H1 (cell line): ENCODE results near the gene HEBP1. TPM values are rescaled to one million over a fixed set of nuclear protein-coding genes. Genes with fewer than 3 reads are reported as not detected.

Experiments
- CTCF ChIA-PET: fragments of 300-600 bp; sonication (Branson Sonifier 250); formaldehyde crosslinking; loops from one replicate; lab custom pipeline; 2021; ENCODE audit not compliant: partially characterized antibody; lab: Charles Lee
- POLR2A ChIA-PET: fragments of 300-600 bp; sonication (Branson Sonifier 250); formaldehyde crosslinking; loops from one replicate; lab custom pipeline; 2021; ENCODE audit warnings: inconsistent platforms; ENCODE audit not compliant: partially characterized antibody; lab: Charles Lee
- DNase-seq, 2 experiments: peaks; one replicate each; pipeline versions ENCODE4 v3.0.0 to v3.0.0-alpha.2; 2010 to 2022; ENCODE audit warnings: low spot score in 2 of 2, low read depth in 1 of 2, mixed read lengths in 1 of 2
- FAIRE-seq: peaks from 2 replicates; lab custom pipeline; 2011; peaks lifted over from hg19 to GRCh38; lab: Jason Lieb, UNC
- H2AFZ ChIP-seq: 2 replicates; pipeline ENCODE4 v1.8.1; 2012; ENCODE audit warnings: low read length, inconsistent platforms
- H2AK5ac ChIP-seq: 2 replicates; pipeline ENCODE4 v1.6.1; 2013; ENCODE audit warnings: low read depth, low read length
- H2BK120ac ChIP-seq: replicated peaks from 2 replicates; pipeline ENCODE3; 2013; ENCODE audit warnings: low read depth, low read length, inconsistent platforms
- H2BK12ac ChIP-seq: 2 replicates; pipeline ENCODE4 v1.6.1; 2013; ENCODE audit warnings: low read depth, low read length
- H2BK15ac ChIP-seq: 2 replicates; pipeline ENCODE4 v1.6.1; 2013; ENCODE audit warnings: low read length
- H2BK20ac ChIP-seq: 2 replicates; pipeline ENCODE4 v1.6.1; 2013; ENCODE audit warnings: low read length
- H2BK5ac ChIP-seq: 2 replicates; pipeline ENCODE4 v1.6.1; 2013; ENCODE audit warnings: low read depth, low read length
- H3K14ac ChIP-seq: 2 replicates; pipeline ENCODE4 v1.6.1; 2013; ENCODE audit warnings: inconsistent platforms; ENCODE audit not compliant: insufficient read length
- H3K18ac ChIP-seq: 2 replicates; pipeline ENCODE4 v1.6.1; 2013; ENCODE audit warnings: low read length; ENCODE audit errors: extremely low read depth
- H3K23ac ChIP-seq: 2 replicates; pipeline ENCODE4 v1.6.1; 2013; ENCODE audit warnings: inconsistent platforms; ENCODE audit not compliant: insufficient read length
- H3K23me2 ChIP-seq: 2 replicates; pipeline ENCODE4 v1.6.1; 2013; ENCODE audit warnings: low read depth, low read length
- H3K27ac ChIP-seq: 2 replicates; pipeline ENCODE4 v1.6.1; 2011; ENCODE audit warnings: low read depth, low read length, inconsistent platforms
- H3K27me3 ChIP-seq, 4 experiments: replicated peaks in 1 of 4; 1 replicate in 1 of 4; 2 replicates in 3 of 4; pipeline versions ENCODE4 v1.6.1 to v1.8.1; 2011 to 2013; ENCODE audit warnings: low read length in 3 of 4, mild to moderate bottlenecking in 3 of 4, inconsistent platforms in 2 of 4, mixed read lengths in 2 of 4, moderate library complexity in 1 of 4; ENCODE audit not compliant: control insufficient read depth in 3 of 4, insufficient read depth in 3 of 4; ENCODE audit errors: extremely low read depth in 1 of 4
- H3K36me3 ChIP-seq, 4 experiments: 2 replicates each; pipeline versions ENCODE4 v1.6.1 to v1.8.1; 2011 to 2013; ENCODE audit warnings: mild to moderate bottlenecking in 4 of 4, low read length in 3 of 4, moderate library complexity in 2 of 4, control low read depth in 1 of 4, inconsistent platforms in 1 of 4; ENCODE audit not compliant: insufficient read depth in 4 of 4, control insufficient read depth in 2 of 4
- H3K4ac ChIP-seq: replicated peaks from 2 replicates; pipeline ENCODE3; 2013; ENCODE audit warnings: low read length, low read depth, mixed read lengths, inconsistent platforms; ENCODE audit not compliant: insufficient read length
- H3K4me1 ChIP-seq, 4 experiments: replicated peaks in 1 of 4; 1 replicate in 1 of 4; 2 replicates in 3 of 4; pipeline versions ENCODE4 v1.6.1 to v1.8.1; 2011 to 2013; ENCODE audit warnings: low read length in 3 of 4, inconsistent platforms in 2 of 4, mixed read lengths in 1 of 4; ENCODE audit not compliant: insufficient read depth in 4 of 4, control insufficient read depth in 3 of 4
- H3K4me2 ChIP-seq, 2 experiments: 2 replicates each; pipeline versions ENCODE4 v1.6.1 to v1.8.1; 2011 to 2013; ENCODE audit warnings: low read depth in 2 of 2, low read length in 2 of 2, control low read depth in 1 of 2, inconsistent platforms in 1 of 2, mild to moderate bottlenecking in 1 of 2; ENCODE audit not compliant: insufficient read depth in 1 of 2
- H3K4me3 ChIP-seq, 4 experiments: fragments of 200-600, 300-600 bp in 1 of 4; sonication (generic), shearing (Covaris generic), sonication (Bioruptor Twin) in 1 of 4; 2 replicates each; pipeline versions ENCODE4 v1.5.1 to v1.8.1; 2011 to 2016; ENCODE audit warnings: low read length in 4 of 4, low read depth in 3 of 4, control low read depth in 2 of 4, inconsistent platforms in 2 of 4, mild to moderate bottlenecking in 2 of 4, mixed read lengths in 1 of 4, moderate library complexity in 1 of 4; ENCODE audit not compliant: insufficient read depth in 2 of 4; ENCODE audit errors: extremely low read depth in 1 of 4
- H3K56ac ChIP-seq: replicated peaks from 2 replicates; pipeline ENCODE3; 2013; ENCODE audit warnings: low read depth, mild to moderate bottlenecking, mixed read lengths, low read length, inconsistent platforms; ENCODE audit not compliant: insufficient read length
- H3K79me1 ChIP-seq: 2 replicates; pipeline ENCODE4 v1.6.1; 2013; ENCODE audit warnings: low read depth, low read length, control low read depth
- H3K79me2 ChIP-seq, 2 experiments: 2 replicates each; pipeline versions ENCODE4 v1.6.1 to v1.8.1; 2012 to 2013; ENCODE audit warnings: low read length in 2 of 2, mild to moderate bottlenecking in 2 of 2, inconsistent platforms in 1 of 2; ENCODE audit not compliant: insufficient read depth in 2 of 2, control insufficient read depth in 1 of 2
- H3K9ac ChIP-seq, 4 experiments: replicated peaks in 1 of 4; 1 replicate in 1 of 4; 2 replicates in 3 of 4; pipeline versions ENCODE4 v1.6.1 to v1.8.1; 2011 to 2013; ENCODE audit warnings: low read depth in 3 of 4, low read length in 3 of 4, control low read depth in 2 of 4, mild to moderate bottlenecking in 2 of 4, moderate library complexity in 2 of 4, inconsistent platforms in 1 of 4; ENCODE audit errors: extremely low read depth in 1 of 4
- H3K9me3 ChIP-seq, 2 experiments: 2 replicates each; pipeline versions ENCODE4 v1.6.1 to v1.8.1; 2012 to 2013; ENCODE audit warnings: mild to moderate bottlenecking in 2 of 2, moderate library complexity in 2 of 2, control low read depth in 1 of 2, inconsistent platforms in 1 of 2, low read depth in 1 of 2, low read length in 1 of 2, mixed read lengths in 1 of 2; ENCODE audit not compliant: insufficient read depth in 2 of 2
- H4K20me1 ChIP-seq, 2 experiments: replicated peaks in 1 of 2; 2 replicates each; pipeline versions ENCODE3 to v1.8.1; 2011 to 2013; ENCODE audit warnings: inconsistent platforms in 2 of 2, low read length in 2 of 2, mild to moderate bottlenecking in 1 of 2; ENCODE audit not compliant: insufficient read depth in 2 of 2, control insufficient read depth in 1 of 2
- H4K5ac ChIP-seq: 2 replicates; pipeline ENCODE4 v1.6.1; 2013; ENCODE audit warnings: low read length, low read depth, mixed read lengths, inconsistent platforms; ENCODE audit not compliant: insufficient read length
- H4K8ac ChIP-seq: 2 replicates; pipeline ENCODE4 v1.8.0; 2013; ENCODE audit warnings: mild to moderate bottlenecking, moderate library complexity, low read length, inconsistent platforms; ENCODE audit not compliant: insufficient read depth; ENCODE audit errors: extremely low read depth
- H4K91ac ChIP-seq: replicated peaks from 2 replicates; pipeline ENCODE3; 2013; ENCODE audit warnings: low read length, mixed read lengths, inconsistent platforms; ENCODE audit not compliant: insufficient read length
- BCL11A ChIP-seq, 2 experiments: IDR thresholded peaks; one replicate each; pipeline ENCODE4 v1.6.1; 2011; ENCODE audit warnings: low read depth in 2 of 2, low read length in 2 of 2, mild to moderate bottlenecking in 2 of 2
- CBX5 ChIP-seq: fragments of 300-800, 300-1000 bp; sonication (generic); IDR thresholded peaks from 2 replicates; pipeline ENCODE4 v1.7.1; 2016; ENCODE audit warnings: antibody characterized with exemption, low read length, low read depth
- WGBS, 2 experiments: shearing (Covaris generic) in 1 of 2; methylation state at CpG; one replicate each; pipeline versions ENCODE4 v1.1.6 to v1.1.7; 2013 to 2015; ENCODE audit warnings: low lambda C conversion rate in 2 of 2, mixed read lengths in 2 of 2, inconsistent platforms in 1 of 2, low coverage in 1 of 2, missing lambda C conversion rate in 1 of 2; ENCODE audit not compliant: insufficient replicate concordance in 2 of 2, insufficient coverage in 1 of 2, insufficient read length in 1 of 2; ENCODE audit errors: extremely low coverage in 1 of 2, missing lambda C conversion rate in 1 of 2; 5-methylcytosine and 5-hydroxymethylcytosine counted together
- polyA plus RNA-seq, 7 experiments: library from polyadenylated mRNA; depleted of rRNA in 3 of 7; stranded (reverse) in 5 of 7; unstranded in 2 of 7; fragments of >200 nt in 5 of 7; fragments of 200-250 nt in 2 of 7; gene quantifications; 1 replicate in 5 of 7; 2 replicates in 1 of 7; 4 replicates in 1 of 7; pipeline versions ENCODE4 v1.2.1 to v1.2.3, GENCODE V29; 2011 to 2013; ENCODE audit warnings: missing spikeins in 2 of 7, mixed read lengths in 2 of 7
- total RNA-seq: library from RNA; stranded (reverse); fragmentation: NEBNext Ultra II Directional; extraction: Animal tissue kit (Norgen Biotek cat#: 25700); gene quantifications from 2 replicates; pipeline ENCODE4 v1.2.1, GENCODE V29; 2021

The HEBP1 gene
- total and polyA plus RNA-seq, 2 of the 8 experiments (the other 6 are each of a cell fraction or from before 2014, with no cell fraction given), result 30.8 to 56.1 TPM

- 96% methylated on average over 5 of the region's 5 CpGs; no CpG with 5 or more reads in 1 of the 2 experiments for WGBS, 2 experiments
Observed at GRCh38 chr12:13033476-13033875, 33.4 kb upstream of the HEBP1 start.

More at GRCh38 chr12:13033476-13033875, 33.4 kb upstream of the HEBP1 start:
- no peak overlapping the region for H3K56ac ChIP-seq
- no peak overlapping the region for H4K8ac ChIP-seq
- no peak overlapping the region for H3K14ac ChIP-seq
- H4K5ac ChIP-seq, result no peak overlapping the region
- H2BK15ac ChIP-seq, result no peak overlapping the region
- no peaks in the 10 kb centered on the region for H3K9me3 ChIP-seq
- no peaks in the 10 kb centered on the region for H3K79me1 ChIP-seq
- H2BK5ac ChIP-seq, result no peak overlapping the region
- H2BK12ac ChIP-seq, result no peak overlapping the region
- DNase-seq (no peak), FAIRE-seq (no peak)
- H3K23ac ChIP-seq, result no peak overlapping the region
- H3K36me3 ChIP-seq, result no peaks in the 10 kb centered on the region
- CTCF ChIA-PET, result interaction anchor here (1.5 to 2.1 kb wide), 3 partner anchors 11 to 174 kb away, joined by 3 to 5 read pairs (median 5); no protein-coding TSS in a partner anchor
- H2BK120ac ChIP-seq, result no peak overlapping the region
- H2AFZ ChIP-seq, result no peak overlapping the region
- no peaks in the 10 kb centered on the region for H3K23me2 ChIP-seq
- no peak overlapping the region for H3K4me2 ChIP-seq
- H3K9ac ChIP-seq, result no peak overlapping the region
- H3K18ac ChIP-seq, result no peak overlapping the region
- no peaks in the 10 kb centered on the region for H4K20me1 ChIP-seq
- no peak overlapping the region for H3K4me3 ChIP-seq
- POLR2A ChIA-PET, result no interaction called here
- peaks cover 2 to 6% (median 5%) of the 10 kb centered on the region in 4 experiments; a peak in 5 of 7 replicates for H3K4me1 ChIP-seq
- H3K4ac ChIP-seq, result no peak overlapping the region
- TF ChIP-seq CBX5, result no peak
- no peak for TF ChIP-seq BCL11A (IDR thresholded peaks at IDR 0.05; ENCODE audit: low read depth in 2 of 2, low read length in 2 of 2)
- H3K79me2 ChIP-seq, result no peaks in the 10 kb centered on the region
- H4K91ac ChIP-seq, result no peak overlapping the region
- no peak overlapping the region for H2AK5ac ChIP-seq
- H3K27me3 ChIP-seq, result no peaks in the 10 kb centered on the region
- no peak overlapping the region for H3K27ac ChIP-seq
- H2BK20ac ChIP-seq, result no peak overlapping the region
